HEK293 (cell line): ENCODE results near the gene PACSIN3.
A peak's percentile ranks its signal among the peaks of the same experiment; 100 is the strongest.

Experiments
- AEBP2 ChIP-seq: fragments of 450-650 bp; formaldehyde crosslinking; IDR thresholded peaks from 2 replicates; pipeline ENCODE4 v1.5.1; 2016; ENCODE audit warnings: missing biosample characterization, missing genetic modification characterization, borderline replicate concordance
- GLI4 ChIP-seq: fragments of 450-650 bp; formaldehyde crosslinking; IDR thresholded peaks from 2 replicates; pipeline ENCODE4 v1.5.1; 2016; ENCODE audit warnings: missing biosample characterization, missing genetic modification characterization
- HOXC10 ChIP-seq: sonication (generic); formaldehyde crosslinking; IDR thresholded peaks from 2 replicates; pipeline ENCODE4 v1.8.1; 2023; ENCODE audit warnings: mild to moderate bottlenecking, missing genetic modification reagents
- PRDM1 ChIP-seq: fragments of 450-650 bp; formaldehyde crosslinking; IDR thresholded peaks from 2 replicates; pipeline ENCODE4; 2016; ENCODE audit warnings: missing biosample characterization, missing genetic modification characterization
- SCRT2 ChIP-seq: fragments of 450-650 bp; formaldehyde crosslinking; IDR thresholded peaks from 2 replicates; pipeline ENCODE4 v1.5.1; 2016; ENCODE audit warnings: missing biosample characterization, missing genetic modification characterization
- SP3 ChIP-seq: fragments of 450-650 bp; formaldehyde crosslinking; IDR thresholded peaks from 2 replicates; pipeline ENCODE4 v1.5.1; 2016; ENCODE audit warnings: missing biosample characterization, missing genetic modification characterization
- TRIM28 ChIP-seq: IDR thresholded peaks from 2 replicates; pipeline ENCODE4 v1.6.1; 2011; ENCODE audit warnings: low read length, control low read depth, borderline replicate concordance
- YY1 ChIP-seq: fragments of 450-650 bp; formaldehyde crosslinking; IDR thresholded peaks from 2 replicates; pipeline ENCODE4 v1.5.1; 2018; ENCODE audit warnings: missing biosample characterization, missing genetic modification characterization
- ZBTB8A ChIP-seq: fragments of 450-650 bp; formaldehyde crosslinking; IDR thresholded peaks from 2 replicates; pipeline ENCODE4 v1.5.1; 2016; ENCODE audit warnings: missing biosample characterization, missing genetic modification characterization
- ZNF10 ChIP-seq: fragments of 450-650 bp; formaldehyde crosslinking; IDR thresholded peaks from 2 replicates; pipeline ENCODE4 v1.5.1; 2017; ENCODE audit warnings: missing biosample characterization, missing genetic modification characterization
- ZNF132 ChIP-seq: fragments of 450-650 bp; formaldehyde crosslinking; IDR thresholded peaks from 2 replicates; pipeline ENCODE4 v1.5.1; 2017; ENCODE audit warnings: missing biosample characterization, missing genetic modification characterization, borderline replicate concordance
- ZNF157 ChIP-seq: fragments of 450-650 bp; formaldehyde crosslinking; IDR thresholded peaks from 2 replicates; pipeline ENCODE4 v1.5.1; 2016; ENCODE audit warnings: missing biosample characterization, missing genetic modification characterization
- ZNF211 ChIP-seq: fragments of 450-650 bp; formaldehyde crosslinking; IDR thresholded peaks from 2 replicates; pipeline ENCODE4 v1.5.1; 2016; ENCODE audit warnings: low read depth, missing biosample characterization, missing genetic modification characterization
- ZNF266 ChIP-seq: fragments of 450-650 bp; formaldehyde crosslinking; IDR thresholded peaks from 2 replicates; pipeline ENCODE4 v1.5.1; 2016; ENCODE audit warnings: missing biosample characterization, missing genetic modification characterization, low read depth
- ZNF529 ChIP-seq: fragments of 450-650 bp; formaldehyde crosslinking; IDR thresholded peaks from 2 replicates; pipeline ENCODE4 v1.5.1; 2017; ENCODE audit warnings: missing genetic modification characterization, missing biosample characterization; ENCODE audit not compliant: insufficient replicate concordance
- ZNF600 ChIP-seq: fragments of 450-650 bp; formaldehyde crosslinking; IDR thresholded peaks from 2 replicates; pipeline ENCODE4 v1.5.1; 2016; ENCODE audit warnings: missing biosample characterization, missing genetic modification characterization
- ZNF654 ChIP-seq: fragments of 450-650 bp; formaldehyde crosslinking; IDR thresholded peaks from 2 replicates; pipeline ENCODE4 v1.5.1; 2016; ENCODE audit warnings: low read depth, missing biosample characterization, missing genetic modification characterization
- ZNF707 ChIP-seq: fragments of 450-650 bp; formaldehyde crosslinking; IDR thresholded peaks from 2 replicates; pipeline ENCODE4 v1.5.1; 2016; ENCODE audit warnings: missing biosample characterization, missing genetic modification characterization
- ZNF76 ChIP-seq: fragments of 450-650 bp; formaldehyde crosslinking; IDR thresholded peaks from 2 replicates; pipeline ENCODE4; 2016; ENCODE audit warnings: low read depth, missing biosample characterization, missing genetic modification characterization, borderline replicate concordance
- ZNF785 ChIP-seq: fragments of 450-650 bp; formaldehyde crosslinking; IDR thresholded peaks from 2 replicates; pipeline ENCODE4 v1.5.1; 2016; ENCODE audit warnings: missing biosample characterization, missing genetic modification characterization
- ZNF830 ChIP-seq: fragments of 450-650 bp; IDR thresholded peaks from 2 replicates; pipeline ENCODE4 v1.5.0; 2018; ENCODE audit warnings: missing biosample characterization, missing genetic modification characterization, low read depth, mild to moderate bottlenecking, moderate library complexity
- ZNF837 ChIP-seq: fragments of 450-650 bp; formaldehyde crosslinking; IDR thresholded peaks from 2 replicates; pipeline ENCODE4 v1.5.1; 2016; ENCODE audit warnings: missing biosample characterization, missing genetic modification characterization
- TF ChIP-seq, protein P1 (sequence below): fragments of 450-650 bp; formaldehyde crosslinking; IDR thresholded peaks from 2 replicates; pipeline ENCODE4 v1.5.1; 2016; ENCODE audit warnings: missing biosample characterization, missing genetic modification characterization
- TF ChIP-seq, protein P2 (sequence below): fragments of 450-650 bp; formaldehyde crosslinking; IDR thresholded peaks from 2 replicates; pipeline ENCODE4 v1.5.1; 2016; ENCODE audit warnings: missing biosample characterization, missing genetic modification characterization, borderline replicate concordance
- TF ChIP-seq, protein P3 (sequence below): fragments of 450-650 bp; formaldehyde crosslinking; IDR thresholded peaks from 2 replicates; pipeline ENCODE4 v1.5.1; 2017; ENCODE audit warnings: missing biosample characterization, missing genetic modification characterization
- TF ChIP-seq, protein P4 (sequence below): fragments of 450-650 bp; formaldehyde crosslinking; IDR thresholded peaks from 2 replicates; pipeline ENCODE4 v1.5.1; 2017; ENCODE audit warnings: missing biosample characterization, missing genetic modification characterization
- TF ChIP-seq, protein P5 (sequence below): fragments of 450-650 bp; formaldehyde crosslinking; IDR thresholded peaks from 2 replicates; pipeline ENCODE4; 2016; ENCODE audit warnings: missing biosample characterization, missing genetic modification characterization
- TF ChIP-seq, protein P6 (sequence below): fragments of 450-650 bp; formaldehyde crosslinking; IDR thresholded peaks from 2 replicates; pipeline ENCODE4 v1.5.1; 2016; ENCODE audit warnings: missing biosample characterization, missing genetic modification characterization

PACSIN3 gene

GRCh38 chr11:47177229-47177845, 8.9 kb downstream of the PACSIN3 start (continued):
- TF ChIP-seq ZNF654 (tag by site-specific recombination) (peak; percentile 68), ZNF76 (tag by site-specific recombination) (no peak), ZNF707 (tag by site-specific recombination) (no peak), ZBTB8A (tag by site-specific recombination) (peak; percentile 54), YY1 (tag by site-specific recombination) (no peak), SP3 (tag by site-specific recombination) (no peak), ZNF211 (tag by site-specific recombination) (no peak), ZNF785 (no peak), PRDM1 (no peak), ZNF837 (no peak), GLI4 (tag by site-specific recombination) (no peak), ZNF10 (tag by site-specific recombination) (no peak), ZNF266 (no peak), AEBP2 (tag by site-specific recombination) (no peak), ZNF529 (tag by site-specific recombination) (no peak), ZNF132 (no peak), ZNF830 (tag by site-specific recombination) (no peak), ZNF157 (tag by site-specific recombination) (no peak), ZNF600 (tag by site-specific recombination) (peak; percentile 93), TRIM28 (no peak), SCRT2 (tag by site-specific recombination) (no peak), HOXC10 (CRISPR knock-in tag) (no peak)
- TF ChIP-seq, protein P1, sequence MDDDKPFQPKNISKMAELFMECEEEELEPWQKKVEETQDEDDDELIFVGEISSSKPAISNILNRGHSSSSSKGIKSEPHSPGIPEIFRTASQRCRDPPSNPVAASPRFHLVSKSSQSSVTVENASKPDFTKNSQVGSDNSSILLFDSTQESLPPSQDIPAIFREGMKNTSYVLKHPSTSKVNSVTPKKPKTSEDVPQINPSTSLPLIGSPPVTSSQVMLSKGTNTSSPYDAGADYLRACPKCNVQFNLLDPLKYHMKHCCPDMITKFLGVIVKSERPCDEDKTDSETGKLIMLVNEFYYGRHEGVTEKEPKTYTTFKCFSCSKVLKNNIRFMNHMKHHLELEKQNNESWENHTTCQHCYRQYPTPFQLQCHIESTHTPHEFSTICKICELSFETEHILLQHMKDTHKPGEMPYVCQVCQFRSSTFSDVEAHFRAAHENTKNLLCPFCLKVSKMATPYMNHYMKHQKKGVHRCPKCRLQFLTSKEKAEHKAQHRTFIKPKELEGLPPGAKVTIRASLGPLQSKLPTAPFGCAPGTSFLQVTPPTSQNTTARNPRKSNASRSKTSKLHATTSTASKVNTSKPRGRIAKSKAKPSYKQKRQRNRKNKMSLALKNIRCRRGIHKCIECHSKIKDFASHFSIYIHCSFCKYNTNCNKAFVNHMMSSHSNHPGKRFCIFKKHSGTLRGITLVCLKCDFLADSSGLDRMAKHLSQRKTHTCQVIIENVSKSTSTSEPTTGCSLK (tag by site-specific recombination): no peak
- TF ChIP-seq, protein P2, sequence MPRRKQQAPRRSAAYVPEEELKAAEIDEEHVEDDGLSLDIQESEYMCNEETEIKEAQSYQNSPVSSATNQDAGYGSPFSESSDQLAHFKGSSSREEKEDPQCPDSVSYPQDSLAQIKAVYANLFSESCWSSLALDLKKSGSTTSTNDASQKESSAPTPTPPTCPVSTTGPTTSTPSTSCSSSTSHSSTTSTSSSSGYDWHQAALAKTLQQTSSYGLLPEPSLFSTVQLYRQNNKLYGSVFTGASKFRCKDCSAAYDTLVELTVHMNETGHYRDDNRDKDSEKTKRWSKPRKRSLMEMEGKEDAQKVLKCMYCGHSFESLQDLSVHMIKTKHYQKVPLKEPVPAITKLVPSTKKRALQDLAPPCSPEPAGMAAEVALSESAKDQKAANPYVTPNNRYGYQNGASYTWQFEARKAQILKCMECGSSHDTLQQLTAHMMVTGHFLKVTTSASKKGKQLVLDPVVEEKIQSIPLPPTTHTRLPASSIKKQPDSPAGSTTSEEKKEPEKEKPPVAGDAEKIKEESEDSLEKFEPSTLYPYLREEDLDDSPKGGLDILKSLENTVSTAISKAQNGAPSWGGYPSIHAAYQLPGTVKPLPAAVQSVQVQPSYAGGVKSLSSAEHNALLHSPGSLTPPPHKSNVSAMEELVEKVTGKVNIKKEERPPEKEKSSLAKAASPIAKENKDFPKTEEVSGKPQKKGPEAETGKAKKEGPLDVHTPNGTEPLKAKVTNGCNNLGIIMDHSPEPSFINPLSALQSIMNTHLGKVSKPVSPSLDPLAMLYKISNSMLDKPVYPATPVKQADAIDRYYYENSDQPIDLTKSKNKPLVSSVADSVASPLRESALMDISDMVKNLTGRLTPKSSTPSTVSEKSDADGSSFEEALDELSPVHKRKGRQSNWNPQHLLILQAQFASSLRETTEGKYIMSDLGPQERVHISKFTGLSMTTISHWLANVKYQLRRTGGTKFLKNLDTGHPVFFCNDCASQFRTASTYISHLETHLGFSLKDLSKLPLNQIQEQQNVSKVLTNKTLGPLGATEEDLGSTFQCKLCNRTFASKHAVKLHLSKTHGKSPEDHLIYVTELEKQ (tag by site-specific recombination): no peak
- TF ChIP-seq, protein P3, sequence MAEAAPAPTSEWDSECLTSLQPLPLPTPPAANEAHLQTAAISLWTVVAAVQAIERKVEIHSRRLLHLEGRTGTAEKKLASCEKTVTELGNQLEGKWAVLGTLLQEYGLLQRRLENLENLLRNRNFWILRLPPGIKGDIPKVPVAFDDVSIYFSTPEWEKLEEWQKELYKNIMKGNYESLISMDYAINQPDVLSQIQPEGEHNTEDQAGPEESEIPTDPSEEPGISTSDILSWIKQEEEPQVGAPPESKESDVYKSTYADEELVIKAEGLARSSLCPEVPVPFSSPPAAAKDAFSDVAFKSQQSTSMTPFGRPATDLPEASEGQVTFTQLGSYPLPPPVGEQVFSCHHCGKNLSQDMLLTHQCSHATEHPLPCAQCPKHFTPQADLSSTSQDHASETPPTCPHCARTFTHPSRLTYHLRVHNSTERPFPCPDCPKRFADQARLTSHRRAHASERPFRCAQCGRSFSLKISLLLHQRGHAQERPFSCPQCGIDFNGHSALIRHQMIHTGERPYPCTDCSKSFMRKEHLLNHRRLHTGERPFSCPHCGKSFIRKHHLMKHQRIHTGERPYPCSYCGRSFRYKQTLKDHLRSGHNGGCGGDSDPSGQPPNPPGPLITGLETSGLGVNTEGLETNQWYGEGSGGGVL (tag by site-specific recombination): no peak
- TF ChIP-seq, protein P4, sequence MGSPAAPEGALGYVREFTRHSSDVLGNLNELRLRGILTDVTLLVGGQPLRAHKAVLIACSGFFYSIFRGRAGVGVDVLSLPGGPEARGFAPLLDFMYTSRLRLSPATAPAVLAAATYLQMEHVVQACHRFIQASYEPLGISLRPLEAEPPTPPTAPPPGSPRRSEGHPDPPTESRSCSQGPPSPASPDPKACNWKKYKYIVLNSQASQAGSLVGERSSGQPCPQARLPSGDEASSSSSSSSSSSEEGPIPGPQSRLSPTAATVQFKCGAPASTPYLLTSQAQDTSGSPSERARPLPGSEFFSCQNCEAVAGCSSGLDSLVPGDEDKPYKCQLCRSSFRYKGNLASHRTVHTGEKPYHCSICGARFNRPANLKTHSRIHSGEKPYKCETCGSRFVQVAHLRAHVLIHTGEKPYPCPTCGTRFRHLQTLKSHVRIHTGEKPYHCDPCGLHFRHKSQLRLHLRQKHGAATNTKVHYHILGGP: no peak
- TF ChIP-seq, protein P5, sequence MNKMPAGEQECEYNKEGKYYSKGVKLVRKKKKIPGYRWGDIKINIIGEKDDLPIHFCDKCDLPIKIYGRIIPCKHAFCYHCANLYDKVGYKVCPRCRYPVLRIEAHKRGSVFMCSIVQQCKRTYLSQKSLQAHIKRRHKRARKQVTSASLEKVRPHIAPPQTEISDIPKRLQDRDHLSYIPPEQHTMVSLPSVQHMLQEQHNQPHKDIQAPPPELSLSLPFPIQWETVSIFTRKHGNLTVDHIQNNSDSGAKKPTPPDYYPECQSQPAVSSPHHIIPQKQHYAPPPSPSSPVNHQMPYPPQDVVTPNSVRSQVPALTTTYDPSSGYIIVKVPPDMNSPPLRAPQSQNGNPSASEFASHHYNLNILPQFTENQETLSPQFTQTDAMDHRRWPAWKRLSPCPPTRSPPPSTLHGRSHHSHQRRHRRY (tag by site-specific recombination): no peak
- TF ChIP-seq, protein P6, sequence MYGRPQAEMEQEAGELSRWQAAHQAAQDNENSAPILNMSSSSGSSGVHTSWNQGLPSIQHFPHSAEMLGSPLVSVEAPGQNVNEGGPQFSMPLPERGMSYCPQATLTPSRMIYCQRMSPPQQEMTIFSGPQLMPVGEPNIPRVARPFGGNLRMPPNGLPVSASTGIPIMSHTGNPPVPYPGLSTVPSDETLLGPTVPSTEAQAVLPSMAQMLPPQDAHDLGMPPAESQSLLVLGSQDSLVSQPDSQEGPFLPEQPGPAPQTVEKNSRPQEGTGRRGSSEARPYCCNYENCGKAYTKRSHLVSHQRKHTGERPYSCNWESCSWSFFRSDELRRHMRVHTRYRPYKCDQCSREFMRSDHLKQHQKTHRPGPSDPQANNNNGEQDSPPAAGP (tag by site-specific recombination): no peak
